ENCODE measurements around the gene SERGEF. TPM values are rescaled to one million over a fixed set of nuclear protein-coding genes. Genes with fewer than 3 reads are reported as not detected.
A peak's percentile ranks its signal among the peaks of the same experiment; 100 is the strongest.

Gene SERGEF
- total and polyA plus RNA-seq, 2 of the 4 experiments (the other 2 are of a cell fraction) = 12.2 to 18.1 TPM

DNA sequence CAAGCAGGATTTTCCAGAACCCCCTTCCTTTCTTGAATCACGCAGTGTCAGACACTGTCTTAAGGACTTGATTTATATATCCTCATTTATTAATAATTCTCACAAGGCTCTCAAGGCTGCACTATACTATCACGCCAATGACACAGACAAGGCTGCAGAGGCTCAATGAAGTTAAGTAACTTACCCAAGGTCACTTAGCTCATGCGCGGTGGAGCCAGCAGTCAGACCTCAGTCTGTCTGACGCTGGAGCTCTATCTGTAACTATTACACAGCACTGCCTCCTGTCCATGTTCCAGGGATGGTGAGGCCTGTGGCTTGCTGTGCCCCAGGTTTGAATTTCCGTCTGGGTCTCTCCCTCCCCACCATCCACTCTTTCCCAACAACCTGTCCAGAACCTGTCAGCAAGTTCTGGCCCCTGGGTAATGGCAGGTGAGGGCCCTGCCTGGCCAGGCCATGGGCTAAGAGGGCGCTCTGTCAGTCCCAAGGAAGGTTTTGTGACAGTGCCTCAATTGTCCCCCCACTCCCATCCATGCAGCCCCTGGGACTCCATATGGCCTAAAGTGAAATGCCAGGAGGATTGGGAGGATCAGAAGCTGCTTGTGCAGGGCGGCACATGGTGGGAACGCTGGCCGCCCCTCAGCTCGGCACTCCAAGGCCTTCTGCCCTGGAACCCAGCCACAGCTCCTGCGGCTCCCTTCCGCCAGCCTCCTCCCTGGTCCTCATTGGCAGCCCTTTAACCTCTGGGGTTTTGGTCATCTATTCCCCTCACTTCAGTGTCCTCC is 269.6 kb downstream of the SERGEF start:
- no peak overlapping the region for H3K9ac ChIP-seq (ENCODE audit: low read depth, low read length)
- no peak overlapping the region for H3K4me3 ChIP-seq (ENCODE audit: insufficient read depth, low read depth, low read length)
- no peak overlapping the region for H2BK15ac ChIP-seq (ENCODE audit: low read depth, low read length)
- peaks cover 33% of the 10 kb centered on the region for H3K27me3 ChIP-seq (ENCODE audit: control insufficient read depth, insufficient read depth, low read length)
- no peak overlapping the region for H2BK120ac ChIP-seq (ENCODE audit: low read depth, low read length)
- ATAC-seq (ENCODE audit: low read depth) (no peak), DNase-seq (no peak)
- no TSS peak for BruUV-seq (replicated peaks)
- no peak overlapping the region for H3K27ac ChIP-seq (ENCODE audit: insufficient read depth, low read length)
- H2AK5ac ChIP-seq (ENCODE audit: low read depth, low read length) = no peak overlapping the region
- H3K9me3 ChIP-seq (ENCODE audit: control insufficient read depth, insufficient read depth, low read length) = no peaks in the 10 kb centered on the region
- H3K14ac ChIP-seq (replicated peaks; ENCODE audit: low read depth, low read length) = no peak overlapping the region
- no peaks in the 10 kb centered on the region for H3K4me1 ChIP-seq (ENCODE audit: control insufficient read depth, insufficient read depth, low read length)
- WGBS, 2 experiments (ENCODE audit: extremely low coverage in 2 of 2, insufficient read length in 1 of 2) = 87% methylated on average over 7 of the region's 13 CpGs; no CpG with 5 or more reads in 1 of the 2 experiments
- no peaks in the 10 kb centered on the region for H3K36me3 ChIP-seq (ENCODE audit: control insufficient read depth, insufficient read depth, low read length)
- H3K4me2 ChIP-seq (ENCODE audit: low read depth, low read length) = no peak overlapping the region
- CTCF ChIA-PET = interaction anchor here (0.6 kb wide), 1 partner anchor 447 kb away, joined by 3 read pairs; no protein-coding TSS in a partner anchor
- H3K23ac ChIP-seq (ENCODE audit: low read depth, low read length) = no peak overlapping the region
- H2BK5ac ChIP-seq (ENCODE audit: low read depth, low read length, poor library complexity, severe bottlenecking) = no peak overlapping the region
- POLR2A ChIA-PET (ENCODE audit: unreplicated experiment) = no interaction called here
- H2AK9ac ChIP-seq (replicated peaks; ENCODE audit: low read depth, low read length, poor library complexity) = peak overlapping the region; percentile 69
- no peak overlapping the region for H3K18ac ChIP-seq (ENCODE audit: low read depth, low read length)
- no peak overlapping the region for H3K4ac ChIP-seq (ENCODE audit: low read depth, low read length)
- dilution Hi-C loops (cut with HindIII; ENCODE audit: low sequenced_read_pairs, unreplicated experiment) (loop anchor here (25.0 kb wide), 1 partner anchor 244 kb away; no protein-coding TSS in a partner anchor), in situ Hi-C loops (cut with MboI; ENCODE audit: low sequenced_read_pairs) (no loop called here), intact Hi-C loops (cut with micrococcal nuclease) (no loop called here)
- no peak overlapping the region for H4K91ac ChIP-seq (ENCODE audit: insufficient read depth, low read depth, low read length)
- no peaks in the 10 kb centered on the region for H3K9me1 ChIP-seq (ENCODE audit: insufficient read depth, low read length)
- H2AFZ ChIP-seq (replicated peaks; ENCODE audit: low read length, poor library complexity) = no peak overlapping the region
- H2BK20ac ChIP-seq (ENCODE audit: low read depth, low read length) = no peak overlapping the region
- H3K79me1 ChIP-seq (ENCODE audit: low read depth in 1 of 2, low read length in 2 of 2) = no peaks in the 10 kb centered on the region
- no peak overlapping the region for H4K8ac ChIP-seq (ENCODE audit: low read depth in 2 of 2, low read length in 2 of 2)
- H3K56ac ChIP-seq (ENCODE audit: extremely low read depth, insufficient read depth, low read length) = no peak overlapping the region
- no peak overlapping the region for H4K5ac ChIP-seq (ENCODE audit: low read depth, low read length)
- H4K20me1 ChIP-seq (ENCODE audit: insufficient read depth, low read length) = no peaks in the 10 kb centered on the region; the same call in 1 of the 2 replicates
- TF ChIP-seq, protein P1, sequence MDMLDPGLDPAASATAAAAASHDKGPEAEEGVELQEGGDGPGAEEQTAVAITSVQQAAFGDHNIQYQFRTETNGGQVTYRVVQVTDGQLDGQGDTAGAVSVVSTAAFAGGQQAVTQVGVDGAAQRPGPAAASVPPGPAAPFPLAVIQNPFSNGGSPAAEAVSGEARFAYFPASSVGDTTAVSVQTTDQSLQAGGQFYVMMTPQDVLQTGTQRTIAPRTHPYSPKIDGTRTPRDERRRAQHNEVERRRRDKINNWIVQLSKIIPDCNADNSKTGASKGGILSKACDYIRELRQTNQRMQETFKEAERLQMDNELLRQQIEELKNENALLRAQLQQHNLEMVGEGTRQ (IDR thresholded peaks at IDR 0.05; ENCODE audit: low read depth, low read length) = no peak
- TF ChIP-seq CEBPB (IDR thresholded peaks at IDR 0.05; ENCODE audit: low read depth, low read length) = no peak
- TF ChIP-seq, protein P2, sequence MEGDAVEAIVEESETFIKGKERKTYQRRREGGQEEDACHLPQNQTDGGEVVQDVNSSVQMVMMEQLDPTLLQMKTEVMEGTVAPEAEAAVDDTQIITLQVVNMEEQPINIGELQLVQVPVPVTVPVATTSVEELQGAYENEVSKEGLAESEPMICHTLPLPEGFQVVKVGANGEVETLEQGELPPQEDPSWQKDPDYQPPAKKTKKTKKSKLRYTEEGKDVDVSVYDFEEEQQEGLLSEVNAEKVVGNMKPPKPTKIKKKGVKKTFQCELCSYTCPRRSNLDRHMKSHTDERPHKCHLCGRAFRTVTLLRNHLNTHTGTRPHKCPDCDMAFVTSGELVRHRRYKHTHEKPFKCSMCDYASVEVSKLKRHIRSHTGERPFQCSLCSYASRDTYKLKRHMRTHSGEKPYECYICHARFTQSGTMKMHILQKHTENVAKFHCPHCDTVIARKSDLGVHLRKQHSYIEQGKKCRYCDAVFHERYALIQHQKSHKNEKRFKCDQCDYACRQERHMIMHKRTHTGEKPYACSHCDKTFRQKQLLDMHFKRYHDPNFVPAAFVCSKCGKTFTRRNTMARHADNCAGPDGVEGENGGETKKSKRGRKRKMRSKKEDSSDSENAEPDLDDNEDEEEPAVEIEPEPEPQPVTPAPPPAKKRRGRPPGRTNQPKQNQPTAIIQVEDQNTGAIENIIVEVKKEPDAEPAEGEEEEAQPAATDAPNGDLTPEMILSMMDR (conservative IDR thresholded peaks at IDR 0.05; ENCODE audit: low read depth, low read length) = no peak
- no peak for TF ChIP-seq MAZ (IDR thresholded peaks at IDR 0.05; ENCODE audit: borderline replicate concordance, low read depth, low read length)
- TF ChIP-seq POLR2A (IDR thresholded peaks at IDR 0.05; ENCODE audit: low read depth, low read length) = no peak
- no peak for TF ChIP-seq FOS (IDR thresholded peaks at IDR 0.05; ENCODE audit: low read depth, low read length)
- no peak for TF ChIP-seq SMC3 (IDR thresholded peaks at IDR 0.05; ENCODE audit: low read depth, low read length)
- TF ChIP-seq CHD1 (IDR thresholded peaks at IDR 0.05; ENCODE audit: low read depth, low read length) = no peak

Measured in IMR-90 (cell line).